Activated T-helper 1 cell treated with Interleukin-2 at 50 U/mL for 16 hours (primary cell): ENCODE results near the gene ARHGAP24.
"Not testable (repeated sequence)": the region's sequence is repeated elsewhere in the genome, so short reads cannot be mapped to it uniquely, and the experiment has no call there.

Experiments
- DNase-seq: peaks from one replicate; pipeline ENCODE4 v3.0.0-alpha.2; 2020; ENCODE audit warnings: low read depth

ARHGAP24 gene

GRCh38 chr4:85656759-85657505 lies 182.0 kb downstream of the ARHGAP24 start:
- DNase-seq: no peak

GRCh38 chr4:85658766-85659439 lies 184.0 kb downstream of the ARHGAP24 start:
- DNase-seq: no peak

GRCh38 chr4:85659610-85660218 lies 184.8 kb downstream of the ARHGAP24 start:
- DNase-seq: no peak

GRCh38 chr4:85666625-85667024 lies 191.7 kb downstream of the ARHGAP24 start:
- DNase-seq: not testable (repeated sequence)

- DNase-seq: no peak
Measured at GRCh38 chr4:85669204-85669603, 194.3 kb downstream of the ARHGAP24 start.

DNA sequence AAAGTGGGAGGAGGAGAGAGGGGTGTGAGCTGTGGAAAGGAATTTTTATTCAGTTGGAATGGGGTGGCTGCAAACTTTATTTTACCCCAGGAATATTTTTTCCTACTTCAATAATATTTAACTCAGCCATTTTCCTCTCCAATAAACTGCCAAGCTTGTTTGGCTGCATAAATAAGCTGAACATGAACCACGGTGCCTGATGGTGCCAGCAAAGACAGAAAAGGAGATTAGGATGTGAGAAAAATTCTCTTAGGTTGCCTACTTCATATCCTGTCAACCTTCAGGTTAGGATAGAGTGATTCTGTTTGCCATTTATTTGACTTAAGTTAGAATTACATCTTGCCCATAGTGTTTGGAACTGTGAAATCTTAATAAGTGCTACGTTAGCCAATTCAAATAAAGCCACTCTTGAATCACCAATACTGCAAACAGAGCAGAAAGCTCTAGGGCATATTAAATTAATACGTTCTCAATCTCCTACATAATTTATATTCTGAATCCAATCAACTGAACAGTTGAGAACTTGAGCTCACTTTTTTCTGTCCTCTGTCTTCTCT lies 195.1 kb downstream of the ARHGAP24 start:
- DNase-seq: no peak

DNA sequence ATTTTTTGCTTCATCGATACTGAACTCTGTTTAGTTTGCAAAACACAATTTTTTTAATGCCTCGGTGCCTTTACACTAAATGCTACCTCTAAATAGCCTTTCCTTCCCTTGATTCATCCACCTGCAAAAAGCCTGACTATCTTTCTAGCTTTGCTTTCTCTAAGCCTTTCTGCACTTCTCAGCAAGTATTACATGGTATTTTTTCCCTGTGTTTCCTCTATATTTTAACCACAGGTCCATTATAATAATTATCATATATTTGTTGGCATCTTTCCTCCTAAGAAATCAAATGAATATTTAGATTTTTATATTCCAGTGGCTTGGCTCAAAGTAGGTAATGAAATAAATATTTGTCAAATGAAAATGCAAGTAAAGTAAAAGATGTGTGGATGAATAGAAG lies 196.2 kb downstream of the ARHGAP24 start:
- DNase-seq: no peak

- no peak for DNase-seq
Measured at GRCh38 chr4:85672116-85672515, 197.2 kb downstream of the ARHGAP24 start.

- no peak for DNase-seq
Measured at GRCh38 chr4:85672959-85673358, 198.0 kb downstream of the ARHGAP24 start.

GRCh38 chr4:85673540-85673939 lies 198.6 kb downstream of the ARHGAP24 start:
- DNase-seq: no peak

GRCh38 chr4:85675076-85676049 lies 200.4 kb downstream of the ARHGAP24 start:
- DNase-seq: no peak

DNA sequence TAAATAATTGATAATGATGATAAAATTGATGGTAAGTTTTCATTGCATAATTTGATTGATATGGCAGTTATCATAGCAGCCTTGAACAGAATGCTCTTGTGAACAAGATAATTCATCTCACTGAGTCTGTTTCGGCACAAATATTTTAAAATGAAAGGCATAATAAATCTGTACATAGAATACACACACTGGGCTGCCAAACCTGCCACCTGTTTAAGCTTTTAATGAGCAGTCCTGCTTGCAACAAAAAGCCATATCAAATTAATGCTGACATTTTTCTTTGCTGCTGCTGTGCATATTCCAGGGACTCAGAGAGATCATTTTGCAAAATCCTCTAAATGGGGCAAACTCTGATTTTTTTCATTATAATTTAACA lies 201.1 kb downstream of the ARHGAP24 start:
- DNase-seq: no peak

GRCh38 chr4:85676850-85677590 lies 202.1 kb downstream of the ARHGAP24 start:
- no peak for DNase-seq

- DNase-seq: no peak
Measured at GRCh38 chr4:85681221-85681657, 206.3 kb downstream of the ARHGAP24 start.

DNA sequence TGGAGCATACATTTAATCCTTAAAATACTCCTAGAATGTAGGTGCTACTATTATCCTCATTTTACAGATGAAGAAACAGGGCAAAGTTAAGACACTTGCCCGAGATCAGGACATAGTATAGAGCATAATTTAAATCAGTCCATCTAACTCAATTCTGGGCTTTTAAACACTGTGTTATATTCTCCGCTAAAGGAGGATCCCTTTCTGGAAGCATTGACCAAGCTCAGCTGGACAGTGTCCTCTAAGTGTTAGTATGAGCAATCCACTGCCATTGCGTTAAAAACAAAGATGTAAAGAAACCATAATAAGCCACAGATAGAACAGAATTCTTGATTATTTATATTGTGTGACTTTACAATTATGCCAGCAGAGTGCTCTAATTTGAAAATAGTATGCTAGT lies 207.0 kb downstream of the ARHGAP24 start:
- no peak for DNase-seq

DNA sequence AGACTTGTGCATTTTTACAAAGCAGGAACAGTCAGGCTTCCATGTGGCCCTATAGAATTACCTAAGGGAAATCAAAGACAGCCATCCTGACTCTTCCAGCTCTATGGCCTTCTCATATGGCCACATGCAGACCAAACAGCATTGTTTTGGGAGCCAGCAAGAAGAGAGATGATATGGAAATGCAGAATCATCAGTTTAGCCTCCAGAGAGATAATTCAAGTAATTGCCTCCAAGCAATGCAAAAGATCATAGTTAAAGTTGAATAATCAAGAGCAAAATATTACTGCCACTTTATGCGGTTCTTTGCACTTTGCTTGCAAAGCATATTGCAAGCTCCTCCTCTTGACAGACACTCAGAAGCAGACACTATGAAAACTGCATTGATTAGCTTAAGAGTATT lies 207.4 kb downstream of the ARHGAP24 start:
- no peak for DNase-seq

GRCh38 chr4:85684676-85685075 lies 209.7 kb downstream of the ARHGAP24 start:
- DNase-seq: no peak

DNA sequence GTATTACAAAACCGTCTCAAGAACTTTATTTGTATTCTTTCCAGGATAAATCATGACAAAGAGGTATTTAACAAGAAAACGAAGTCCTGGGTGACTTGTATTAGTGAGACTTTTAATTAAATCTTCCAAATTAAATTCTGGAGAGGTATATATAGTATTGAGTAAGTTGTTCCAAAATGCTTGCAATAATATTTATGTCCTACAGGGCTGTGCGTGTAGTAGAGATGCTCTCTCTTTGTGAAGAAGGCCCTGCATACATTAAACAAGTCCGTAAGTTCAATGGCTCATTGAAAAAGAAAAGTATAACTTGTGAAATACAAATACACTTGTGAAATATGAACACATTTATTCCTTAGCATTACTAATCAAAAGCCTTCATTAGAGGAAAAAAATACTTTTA lies 211.4 kb downstream of the ARHGAP24 start:
- no peak for DNase-seq

DNA sequence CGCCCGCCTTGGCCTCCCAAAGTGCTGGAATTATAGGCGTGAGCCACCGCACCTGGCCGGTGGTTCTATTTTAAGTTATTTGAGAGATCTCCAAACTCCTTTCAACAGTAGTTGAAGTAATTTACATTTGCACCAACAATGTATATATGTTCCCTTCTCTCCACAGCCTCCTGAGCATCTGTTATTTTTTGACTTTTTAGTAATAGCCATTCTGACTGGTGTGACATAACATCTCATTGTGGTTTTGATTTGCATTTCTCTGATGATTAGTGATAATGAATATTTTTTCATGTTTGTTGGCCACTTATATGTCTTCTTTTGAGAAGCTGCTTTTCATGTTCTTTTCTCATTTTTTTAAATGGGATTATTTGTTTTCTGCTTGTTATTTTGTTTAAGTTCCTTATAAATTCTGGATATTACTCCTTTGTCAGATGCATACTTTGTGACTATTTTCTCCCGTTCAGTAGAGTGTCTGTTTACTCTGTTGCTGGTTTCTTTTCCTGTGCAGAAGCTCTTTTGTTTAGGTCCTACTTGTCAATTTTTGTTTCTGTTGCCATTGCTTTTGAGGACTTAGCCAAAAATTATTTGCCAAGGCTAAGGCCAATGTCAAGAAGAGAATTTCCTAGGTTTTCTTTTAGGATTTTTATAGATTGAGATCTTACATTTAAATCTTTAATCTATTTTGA lies 213.2 kb downstream of the ARHGAP24 start:
- DNase-seq: no peak

GRCh38 chr4:85696661-85697060 lies 221.7 kb downstream of the ARHGAP24 start:
- DNase-seq: no peak
